Stimulated activated CD8-positive, alpha-beta memory T cell treated with anti-CD3 and anti-CD28 coated beads, Interleukin-15, amount 100 ng/mL, for 48 hours (primary cell): ENCODE measurements around the gene NAV3.

Source experiments
- DNase-seq, 2 donors: peaks; one replicate each; pipeline ENCODE4 v3.0.0-alpha.2; 2020; ENCODE audit warnings: low read depth in 2 of 2

Gene NAV3

DNA sequence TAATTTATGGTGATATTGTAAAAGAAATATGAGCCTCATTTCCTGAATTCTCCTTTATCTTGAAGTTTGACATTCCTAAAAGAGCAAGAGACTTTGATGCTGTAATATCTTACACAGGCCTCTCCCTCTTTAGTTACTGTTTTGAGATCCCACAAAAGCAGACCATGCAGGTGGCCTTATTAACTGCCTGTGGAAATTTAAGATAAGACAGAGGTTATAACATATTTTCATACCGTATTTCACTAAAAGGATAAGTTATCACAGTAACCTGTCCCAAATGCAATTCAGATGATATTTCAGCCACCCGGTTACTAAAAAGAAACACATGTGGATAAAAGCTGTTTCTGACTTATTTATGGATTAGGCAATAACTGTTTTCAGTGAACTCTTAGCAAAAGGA lies 150.1 kb downstream of the NAV3 start:
- no peak for DNase-seq

- DNase-seq = no peak
These were observed 153.2 kb downstream of the NAV3 start for GRCh38 chr12:77983859-77984258.

- DNase-seq = no peak
These were observed 162.1 kb downstream of the NAV3 start for GRCh38 chr12:77992760-77993159.

DNA sequence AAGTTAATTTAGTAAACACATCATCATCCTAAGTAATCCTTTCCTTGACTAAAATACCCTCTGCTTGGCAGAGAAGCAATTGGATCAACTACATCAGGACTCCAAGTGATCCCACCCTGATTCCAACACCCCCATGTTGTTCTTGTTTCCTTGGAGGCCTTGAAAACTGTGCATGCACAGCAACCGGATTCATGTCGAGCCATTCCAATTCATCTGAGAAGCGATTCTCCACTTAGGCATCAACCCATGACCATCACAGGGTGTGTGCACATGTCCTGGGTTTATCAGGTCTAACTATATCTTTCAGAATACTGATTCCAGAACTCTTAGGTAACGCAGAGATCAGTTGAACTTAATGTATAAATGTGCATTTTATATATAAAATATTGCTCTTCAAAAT lies 163.0 kb downstream of the NAV3 start:
- no peak for DNase-seq

DNA sequence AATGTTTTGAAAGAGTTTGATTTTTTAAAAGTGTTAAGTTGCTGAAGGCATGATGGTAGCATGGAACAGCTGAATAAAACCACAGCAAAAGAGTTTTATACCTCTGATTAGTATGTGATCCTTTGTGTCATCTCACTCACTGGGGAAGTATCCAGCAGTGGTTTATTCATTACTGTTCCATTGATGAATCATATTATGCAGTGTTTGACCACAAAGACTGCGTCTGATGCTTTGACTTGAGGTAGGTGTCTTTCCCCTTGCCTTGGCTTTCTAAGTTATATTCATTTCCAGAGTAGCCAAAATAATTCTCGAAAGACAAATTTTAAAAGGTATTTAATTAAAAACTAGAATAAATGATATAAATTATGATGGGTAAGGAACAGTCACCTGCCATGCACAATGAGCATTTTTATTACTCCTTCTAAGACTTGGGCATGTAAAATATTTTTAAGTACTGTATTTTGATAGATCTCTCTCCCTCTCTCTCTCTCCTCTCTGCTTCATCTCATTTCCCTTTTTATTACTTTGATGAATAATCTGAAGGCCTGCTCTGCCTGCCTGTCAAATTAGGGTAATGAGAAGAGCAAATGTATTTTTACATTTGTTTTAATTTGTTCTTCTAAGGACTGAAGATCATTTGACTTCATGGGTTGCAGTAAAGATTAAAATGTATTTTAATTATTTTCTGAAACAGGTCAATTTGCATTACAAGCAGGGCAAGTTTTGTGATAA lies 164.9 kb downstream of the NAV3 start:
- DNase-seq = no peak

DNA sequence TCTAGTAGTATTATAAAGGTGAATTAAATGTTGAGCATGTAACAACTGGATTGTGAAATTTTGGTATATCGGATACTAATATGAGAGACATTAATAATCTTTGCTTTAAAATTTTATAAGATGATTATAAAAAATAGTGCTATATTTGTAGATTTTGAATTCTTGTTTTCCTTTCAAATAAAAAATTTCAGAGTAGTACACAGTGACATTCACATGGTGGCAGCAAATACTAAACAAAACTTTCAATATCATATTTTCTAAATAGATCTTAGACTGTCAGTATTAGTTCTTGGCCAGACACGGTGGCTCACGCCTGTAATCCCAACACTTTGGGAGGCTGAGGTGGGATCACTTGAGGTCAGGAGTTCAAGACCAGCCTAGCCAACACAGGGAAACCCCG lies 166.0 kb downstream of the NAV3 start:
- no peak for DNase-seq

GRCh38 chr12:77998236-77998786 lies 167.6 kb downstream of the NAV3 start:
- no peak for DNase-seq

GRCh38 chr12:77999074-77999715 lies 168.5 kb downstream of the NAV3 start:
- DNase-seq = no peak

DNA sequence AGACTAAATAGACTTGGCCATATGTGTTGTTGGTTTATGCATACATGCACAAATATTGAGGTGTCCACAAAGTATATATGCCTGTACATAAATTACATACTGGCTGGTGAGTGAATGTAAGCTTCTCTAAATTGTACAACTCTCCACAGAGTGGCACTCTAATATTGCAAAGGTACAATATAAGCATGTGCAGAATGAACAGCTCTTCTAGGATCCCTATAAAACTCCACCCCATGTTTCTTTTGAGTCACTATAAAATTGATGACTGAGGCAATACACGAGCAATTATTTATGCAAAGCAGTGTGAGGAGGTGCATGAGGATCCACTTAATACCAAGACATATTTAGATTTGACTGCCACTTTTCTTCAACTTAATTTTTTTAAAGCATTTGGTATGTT lies 172.2 kb downstream of the NAV3 start:
- DNase-seq = no peak

- DNase-seq = no peak
These were observed 173.8 kb downstream of the NAV3 start for GRCh38 chr12:78004249-78005093.

DNA sequence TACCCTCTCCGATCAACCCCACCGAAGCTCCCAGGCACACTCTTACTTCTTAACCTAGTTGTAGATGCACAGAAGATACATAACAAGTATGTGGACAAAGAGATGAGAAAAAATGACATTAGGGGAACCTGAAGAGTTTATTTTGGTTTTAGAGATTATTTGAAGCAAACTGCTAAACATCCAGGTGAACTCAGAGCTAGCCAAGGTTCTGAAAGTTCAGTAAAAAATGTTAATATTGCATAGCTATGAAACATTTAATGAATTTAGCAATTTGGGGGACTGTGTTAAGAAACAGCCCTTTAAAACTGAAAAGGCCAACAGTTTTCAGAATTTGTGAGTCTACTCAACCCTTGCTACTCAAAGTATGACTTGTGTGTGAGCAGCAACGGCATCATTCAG lies 174.4 kb downstream of the NAV3 start:
- DNase-seq = no peak

DNA sequence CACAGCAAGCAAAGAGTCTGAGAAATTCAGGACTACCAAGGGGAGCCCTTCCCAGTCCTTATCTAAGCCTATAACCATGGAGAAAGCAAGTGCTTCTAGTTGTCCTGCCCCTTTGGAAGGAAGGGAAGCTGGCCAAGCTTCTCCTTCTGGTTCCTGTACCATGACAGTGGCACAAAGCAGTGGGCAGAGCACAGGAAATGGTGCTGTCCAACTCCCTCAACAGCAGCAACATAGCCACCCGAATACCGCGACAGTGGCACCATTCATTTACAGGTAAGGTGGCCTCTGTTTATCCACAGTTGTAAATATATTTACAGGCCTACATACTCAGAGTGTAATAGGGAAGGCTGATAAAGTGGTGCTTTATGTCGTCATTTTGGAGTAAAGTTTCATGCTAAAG lies 176.5 kb downstream of the NAV3 start:
- no peak for DNase-seq

DNA sequence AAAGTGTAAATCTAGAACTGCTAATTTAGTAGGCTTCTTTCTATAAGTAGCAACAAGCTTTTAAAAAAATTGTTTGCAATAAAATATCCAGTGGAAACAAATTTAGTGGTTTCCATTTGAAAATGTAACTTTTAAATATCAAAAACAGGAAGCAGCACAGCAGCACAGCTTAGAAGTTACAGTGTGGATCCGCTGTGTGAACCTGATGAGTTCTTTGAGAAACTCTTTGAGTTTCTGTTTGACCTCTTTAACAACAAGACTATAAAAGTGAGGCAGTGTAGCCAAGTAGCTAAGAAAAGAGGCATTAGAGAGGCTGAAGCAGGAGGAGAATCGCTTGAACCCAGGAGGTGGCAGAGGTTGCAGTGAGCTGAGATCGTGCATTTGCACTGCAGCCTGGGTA lies 178.3 kb downstream of the NAV3 start:
- DNase-seq = no peak

- DNase-seq = no peak
These were observed 187.6 kb downstream of the NAV3 start for GRCh38 chr12:78018171-78018910.

DNA sequence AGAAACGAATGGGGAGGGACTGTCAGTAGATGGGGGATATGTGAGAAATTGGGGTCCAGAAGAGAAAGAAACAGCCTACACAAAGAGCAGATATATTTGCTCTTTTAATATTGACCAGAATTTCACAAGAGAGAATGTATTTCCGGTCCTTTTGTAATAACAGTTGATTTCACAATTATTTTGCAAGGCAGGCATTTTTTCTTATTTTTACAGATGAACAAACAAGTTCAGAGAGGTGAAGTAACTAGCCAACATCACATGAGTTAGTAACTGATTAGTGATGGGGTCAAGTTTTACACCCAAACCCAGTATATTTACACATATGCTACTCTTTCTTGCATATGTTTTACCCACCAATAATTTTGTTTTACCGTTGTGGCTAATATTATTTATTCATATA lies 188.2 kb downstream of the NAV3 start:
- DNase-seq = no peak

- DNase-seq = no peak
These were observed 197.7 kb downstream of the NAV3 start for GRCh38 chr12:78028426-78028825.

DNA sequence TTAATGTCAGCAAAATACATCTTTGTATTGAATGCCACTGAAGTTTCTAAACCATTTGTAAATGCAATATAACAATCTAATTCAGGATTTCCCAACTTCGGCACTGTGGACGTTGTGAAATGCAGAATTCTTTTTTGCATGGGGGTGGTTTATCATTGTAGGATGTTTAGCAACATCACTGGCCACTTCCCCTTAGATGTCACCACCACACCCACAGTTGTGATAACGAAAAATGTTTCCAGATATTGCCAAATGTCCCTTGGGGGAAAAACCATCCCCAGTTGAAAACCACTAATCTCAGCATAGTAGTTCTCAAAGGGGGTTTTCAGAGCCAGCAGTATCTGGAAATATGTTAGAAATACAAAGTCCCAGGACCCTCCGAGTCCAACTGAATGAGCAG lies 203.3 kb downstream of the NAV3 start:
- DNase-seq = no peak

- DNase-seq = no peak
These were observed 205.4 kb downstream of the NAV3 start for GRCh38 chr12:78035901-78036606.

DNA sequence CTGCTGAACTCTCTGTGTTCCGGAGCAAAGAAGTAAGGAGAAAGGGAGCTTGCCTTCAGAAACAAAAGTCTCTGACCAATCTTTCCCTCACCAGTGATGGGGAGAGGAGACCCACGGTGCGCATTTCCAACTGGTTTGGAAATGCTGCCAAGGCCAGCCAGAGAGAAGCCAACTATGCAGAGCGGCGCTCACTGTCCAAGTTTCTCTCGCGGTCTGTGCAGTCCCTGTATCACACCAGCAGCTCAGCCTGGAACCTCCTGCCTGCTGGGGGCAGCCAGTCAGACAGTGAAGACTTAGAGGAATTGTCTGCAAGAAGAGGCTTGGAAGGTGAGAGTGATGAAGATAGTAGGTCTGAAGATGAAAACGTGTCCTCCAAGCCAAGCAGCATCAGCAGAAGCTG lies 206.2 kb downstream of the NAV3 start:
- no peak for DNase-seq

- DNase-seq = no peak
These were observed 207.0 kb downstream of the NAV3 start for GRCh38 chr12:78037707-78038106.

DNA sequence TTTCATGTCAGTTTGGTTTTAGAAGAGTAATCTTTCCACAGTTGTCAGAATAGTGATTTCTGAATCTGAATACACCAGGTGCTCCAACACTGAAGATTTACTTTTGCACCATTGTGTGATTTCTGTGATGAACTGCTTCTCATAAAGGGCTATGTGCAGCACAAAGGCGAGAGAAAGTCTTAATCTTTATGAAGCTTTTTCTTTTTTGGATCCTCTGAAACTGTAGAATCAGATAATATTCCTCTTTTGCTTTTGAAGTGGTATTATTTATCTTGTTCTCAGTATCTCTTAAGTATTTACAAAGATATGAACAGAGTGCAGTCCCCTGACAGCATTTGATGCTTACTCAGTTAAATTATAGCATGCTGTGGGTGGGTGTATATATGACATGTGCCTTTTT lies 207.8 kb downstream of the NAV3 start:
- DNase-seq = no peak
